ENCODE measurements around the gene FBXL16. TPM values are rescaled to one million over a fixed set of nuclear protein-coding genes. Genes with fewer than 3 reads are reported as not detected.
A peak's percentile ranks its signal among the peaks of the same experiment; 100 is the strongest.

Gene FBXL16
- polyA plus RNA-seq, 1 donor from 2014 or later, result 3.4 TPM

DNA sequence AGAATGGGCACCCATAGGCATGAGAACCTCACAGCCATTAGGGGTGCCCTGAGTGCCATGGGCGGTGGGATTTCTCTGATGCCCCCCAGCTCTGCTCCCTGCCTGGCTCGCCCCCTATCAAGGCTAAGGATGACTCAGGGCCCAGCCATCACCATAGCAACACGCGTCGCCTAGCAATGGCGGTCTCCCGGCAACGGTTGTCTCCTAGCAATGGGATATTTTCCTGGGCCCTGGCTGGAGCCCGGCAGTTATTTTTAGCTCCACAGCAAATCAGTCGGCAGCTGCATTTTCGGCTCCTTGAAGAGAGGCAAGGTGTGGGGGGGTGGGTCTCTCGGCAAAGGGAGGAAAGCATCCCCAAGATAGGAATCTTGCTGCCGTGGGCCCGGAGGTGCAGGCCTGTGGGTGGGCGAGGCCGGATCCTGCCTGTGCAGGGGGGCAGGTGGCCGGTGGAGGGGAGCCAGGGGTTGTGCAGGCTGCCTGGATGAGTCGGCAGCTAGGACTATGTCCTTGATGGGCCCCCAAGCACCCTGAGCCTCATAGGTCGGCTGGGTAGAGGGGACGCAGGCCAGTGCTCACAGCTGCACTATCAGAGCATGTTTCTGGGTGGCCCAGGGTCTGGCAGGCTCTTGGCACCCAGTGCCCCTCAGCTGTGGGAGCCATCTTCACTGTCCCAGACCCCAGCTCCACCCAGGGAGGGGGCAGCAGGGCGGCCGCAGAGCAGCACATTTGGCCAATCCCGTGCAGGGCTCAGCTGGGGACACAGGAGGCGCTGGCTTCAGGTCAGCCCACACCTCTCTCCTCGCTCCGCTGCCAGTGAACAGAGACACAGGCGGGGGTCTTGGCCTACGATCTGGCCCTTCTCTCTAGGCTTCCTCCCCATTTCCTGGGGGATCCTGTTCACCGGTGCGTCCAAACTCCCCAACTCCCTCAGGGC lies 4.2 kb upstream of the FBXL16 start:
- H3K9me2 ChIP-seq (ENCODE audit: insufficient read depth, low read length), result no peaks in the 10 kb centered on the region
- H3F3A ChIP-seq (ENCODE audit: insufficient read depth, low read length, poor library complexity, severe bottlenecking), result peaks cover 5% of the 10 kb centered on the region
- H3K27ac ChIP-seq (ENCODE audit: low read length), result peak overlapping the region; percentile 99
- no peaks in the 10 kb centered on the region for H4K20me1 ChIP-seq (ENCODE audit: insufficient read depth)
- peak overlapping the region; percentile 75 for H3K4me2 ChIP-seq (ENCODE audit: low read length)
- no peaks in the 10 kb centered on the region for H3K36me3 ChIP-seq (ENCODE audit: insufficient read depth, low read length)
- H3K27me3 ChIP-seq (ENCODE audit: insufficient read depth, low read depth, low read length), result no peaks in the 10 kb centered on the region
- peaks cover 14% of the 10 kb centered on the region for H3K79me2 ChIP-seq (replicated peaks; ENCODE audit: insufficient read depth, low read length)
- TF ChIP-seq RAD21 (conservative IDR thresholded peaks at IDR 0.05), result peak; percentile 35
- TF ChIP-seq MXI1 (conservative IDR thresholded peaks at IDR 0.05; ENCODE audit: poor library complexity, severe bottlenecking), result peak; percentile 99
- peak; percentile 49 for TF ChIP-seq SMC3 (conservative IDR thresholded peaks at IDR 0.05; ENCODE audit: poor library complexity)
- TF ChIP-seq, protein P1, sequence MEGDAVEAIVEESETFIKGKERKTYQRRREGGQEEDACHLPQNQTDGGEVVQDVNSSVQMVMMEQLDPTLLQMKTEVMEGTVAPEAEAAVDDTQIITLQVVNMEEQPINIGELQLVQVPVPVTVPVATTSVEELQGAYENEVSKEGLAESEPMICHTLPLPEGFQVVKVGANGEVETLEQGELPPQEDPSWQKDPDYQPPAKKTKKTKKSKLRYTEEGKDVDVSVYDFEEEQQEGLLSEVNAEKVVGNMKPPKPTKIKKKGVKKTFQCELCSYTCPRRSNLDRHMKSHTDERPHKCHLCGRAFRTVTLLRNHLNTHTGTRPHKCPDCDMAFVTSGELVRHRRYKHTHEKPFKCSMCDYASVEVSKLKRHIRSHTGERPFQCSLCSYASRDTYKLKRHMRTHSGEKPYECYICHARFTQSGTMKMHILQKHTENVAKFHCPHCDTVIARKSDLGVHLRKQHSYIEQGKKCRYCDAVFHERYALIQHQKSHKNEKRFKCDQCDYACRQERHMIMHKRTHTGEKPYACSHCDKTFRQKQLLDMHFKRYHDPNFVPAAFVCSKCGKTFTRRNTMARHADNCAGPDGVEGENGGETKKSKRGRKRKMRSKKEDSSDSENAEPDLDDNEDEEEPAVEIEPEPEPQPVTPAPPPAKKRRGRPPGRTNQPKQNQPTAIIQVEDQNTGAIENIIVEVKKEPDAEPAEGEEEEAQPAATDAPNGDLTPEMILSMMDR (IDR thresholded peaks at IDR 0.05; ENCODE audit: poor library complexity, severe bottlenecking), result peak; percentile 17
- TF ChIP-seq EZH2 (IDR thresholded peaks at IDR 0.05; ENCODE audit: borderline replicate concordance, insufficient read depth, low read length, poor library complexity, severe bottlenecking), result no peak
- TF ChIP-seq TAF1 (IDR thresholded peaks at IDR 0.05; ENCODE audit: low read depth), result peak; percentile 66
- peak; percentile 91 for TF ChIP-seq EP300 (conservative IDR thresholded peaks at IDR 0.05; ENCODE audit: poor library complexity, severe bottlenecking)
- peak; percentile 81 for TF ChIP-seq POLR2AphosphoS5 (IDR thresholded peaks at IDR 0.05)
- TF ChIP-seq, protein P2, sequence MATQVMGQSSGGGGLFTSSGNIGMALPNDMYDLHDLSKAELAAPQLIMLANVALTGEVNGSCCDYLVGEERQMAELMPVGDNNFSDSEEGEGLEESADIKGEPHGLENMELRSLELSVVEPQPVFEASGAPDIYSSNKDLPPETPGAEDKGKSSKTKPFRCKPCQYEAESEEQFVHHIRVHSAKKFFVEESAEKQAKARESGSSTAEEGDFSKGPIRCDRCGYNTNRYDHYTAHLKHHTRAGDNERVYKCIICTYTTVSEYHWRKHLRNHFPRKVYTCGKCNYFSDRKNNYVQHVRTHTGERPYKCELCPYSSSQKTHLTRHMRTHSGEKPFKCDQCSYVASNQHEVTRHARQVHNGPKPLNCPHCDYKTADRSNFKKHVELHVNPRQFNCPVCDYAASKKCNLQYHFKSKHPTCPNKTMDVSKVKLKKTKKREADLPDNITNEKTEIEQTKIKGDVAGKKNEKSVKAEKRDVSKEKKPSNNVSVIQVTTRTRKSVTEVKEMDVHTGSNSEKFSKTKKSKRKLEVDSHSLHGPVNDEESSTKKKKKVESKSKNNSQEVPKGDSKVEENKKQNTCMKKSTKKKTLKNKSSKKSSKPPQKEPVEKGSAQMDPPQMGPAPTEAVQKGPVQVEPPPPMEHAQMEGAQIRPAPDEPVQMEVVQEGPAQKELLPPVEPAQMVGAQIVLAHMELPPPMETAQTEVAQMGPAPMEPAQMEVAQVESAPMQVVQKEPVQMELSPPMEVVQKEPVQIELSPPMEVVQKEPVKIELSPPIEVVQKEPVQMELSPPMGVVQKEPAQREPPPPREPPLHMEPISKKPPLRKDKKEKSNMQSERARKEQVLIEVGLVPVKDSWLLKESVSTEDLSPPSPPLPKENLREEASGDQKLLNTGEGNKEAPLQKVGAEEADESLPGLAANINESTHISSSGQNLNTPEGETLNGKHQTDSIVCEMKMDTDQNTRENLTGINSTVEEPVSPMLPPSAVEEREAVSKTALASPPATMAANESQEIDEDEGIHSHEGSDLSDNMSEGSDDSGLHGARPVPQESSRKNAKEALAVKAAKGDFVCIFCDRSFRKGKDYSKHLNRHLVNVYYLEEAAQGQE (IDR thresholded peaks at IDR 0.05; ENCODE audit: borderline replicate concordance), result peak; percentile 96
- peak overlapping the region; percentile 70 for H3K4me3 ChIP-seq (ENCODE audit: low read length)
- H3K9ac ChIP-seq (ENCODE audit: low read length), result peak overlapping the region; percentile 94
- H2AFZ ChIP-seq (ENCODE audit: low read depth, low read length), result no peak overlapping the region
- H3K9me3 ChIP-seq (ENCODE audit: low read length), result no peaks in the 10 kb centered on the region

DNA sequence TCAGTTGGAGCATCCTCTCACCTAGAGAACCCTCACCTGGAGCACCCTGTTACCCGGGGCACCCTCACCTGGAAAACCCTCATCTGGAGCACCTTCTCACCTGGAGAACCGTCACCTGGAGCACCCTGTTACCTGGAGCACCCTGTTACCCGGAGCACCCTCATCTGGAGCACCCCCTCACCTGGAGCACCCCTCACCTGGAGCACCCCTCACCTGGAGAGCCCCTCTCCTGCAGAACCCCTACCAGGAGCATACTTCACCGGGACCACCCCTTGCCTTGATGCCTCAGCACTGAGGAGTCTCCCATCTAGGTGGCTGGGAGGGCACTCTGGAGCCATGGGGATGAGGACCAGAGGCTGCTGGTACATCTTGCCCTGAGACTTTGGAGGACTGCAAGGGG lies 3.4 kb upstream of the FBXL16 start:
- Histone ChIP-seq H3K36me3 (ENCODE audit: insufficient read depth, low read length) (no peaks in the 10 kb centered on the region), H4K20me1 (ENCODE audit: insufficient read depth) (peaks cover 3% of the 10 kb centered on the region), H3K4me2 (ENCODE audit: low read length) (peak overlapping the region; percentile 67), H3K9me3 (ENCODE audit: low read length) (no peaks in the 10 kb centered on the region), H3F3A (ENCODE audit: insufficient read depth, low read length, poor library complexity, severe bottlenecking) (peaks cover 5% of the 10 kb centered on the region), H3K9ac (ENCODE audit: low read length) (peak overlapping the region; percentile 94), H3K79me2 (replicated peaks; ENCODE audit: insufficient read depth, low read length) (peaks cover 22% of the 10 kb centered on the region), H3K27me3 (ENCODE audit: insufficient read depth, low read depth, low read length) (peaks cover 4% of the 10 kb centered on the region), H3K27ac (ENCODE audit: low read length) (peak overlapping the region; percentile 99), H2AFZ (ENCODE audit: low read depth, low read length) (no peak overlapping the region), H3K9me2 (ENCODE audit: insufficient read depth, low read length) (no peaks in the 10 kb centered on the region), H3K4me3 (ENCODE audit: low read length) (peak overlapping the region; percentile 70)
- TF ChIP-seq, protein P2 (IDR thresholded peaks at IDR 0.05; ENCODE audit: borderline replicate concordance), result no peak
- TF ChIP-seq EP300 (conservative IDR thresholded peaks at IDR 0.05; ENCODE audit: poor library complexity, severe bottlenecking) (no peak), EZH2 (IDR thresholded peaks at IDR 0.05; ENCODE audit: borderline replicate concordance, insufficient read depth, low read length, poor library complexity, severe bottlenecking) (no peak), SMC3 (conservative IDR thresholded peaks at IDR 0.05; ENCODE audit: poor library complexity) (no peak), MXI1 (conservative IDR thresholded peaks at IDR 0.05; ENCODE audit: poor library complexity, severe bottlenecking) (no peak), POLR2AphosphoS5 (IDR thresholded peaks at IDR 0.05) (no peak), RAD21 (conservative IDR thresholded peaks at IDR 0.05) (no peak), TAF1 (IDR thresholded peaks at IDR 0.05; ENCODE audit: low read depth) (no peak)
- TF ChIP-seq, protein P1 (IDR thresholded peaks at IDR 0.05; ENCODE audit: poor library complexity, severe bottlenecking), result no peak
